ENCODE measurements around the gene LFNG. TPM values are rescaled to one million over a fixed set of nuclear protein-coding genes. Genes with fewer than 3 reads are reported as not detected.
A peak's percentile ranks its signal among the peaks of the same experiment; 100 is the strongest.

Gene LFNG
- total RNA-seq, 1 experiment from 2014 or later = 20.0 TPM

DNA sequence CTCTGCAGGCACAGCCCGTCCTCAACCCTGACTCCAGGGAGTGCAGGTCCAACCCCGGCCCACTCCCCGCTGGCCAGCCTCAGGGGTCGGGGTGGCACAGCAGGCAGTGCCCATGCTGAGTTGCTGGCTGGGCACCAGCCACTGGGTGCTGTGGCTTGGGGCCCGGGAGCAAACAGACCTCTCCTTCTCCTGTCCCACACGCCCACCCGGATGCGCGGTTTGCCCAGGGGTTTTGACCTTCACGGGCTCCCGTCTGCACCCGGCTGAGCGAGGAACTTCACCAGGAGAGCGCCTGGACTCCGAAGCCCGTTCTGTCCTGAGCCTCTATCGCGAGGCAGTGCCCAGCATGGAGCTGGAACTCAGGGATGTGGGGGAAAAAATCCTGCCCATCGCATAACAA, 40.8 kb upstream of the LFNG start:
- Histone ChIP-seq H3K4me3 (ENCODE audit: insufficient read depth, low read depth, low read length) (no peak overlapping the region), H3K36me3 (replicated peaks; ENCODE audit: control insufficient read depth, insufficient read depth, low read length) (no peaks in the 10 kb centered on the region), H3K27me3 (ENCODE audit: control insufficient read depth, insufficient read depth, low read length) (no peaks in the 10 kb centered on the region)
- DNase-seq = peak; percentile 52

DNA sequence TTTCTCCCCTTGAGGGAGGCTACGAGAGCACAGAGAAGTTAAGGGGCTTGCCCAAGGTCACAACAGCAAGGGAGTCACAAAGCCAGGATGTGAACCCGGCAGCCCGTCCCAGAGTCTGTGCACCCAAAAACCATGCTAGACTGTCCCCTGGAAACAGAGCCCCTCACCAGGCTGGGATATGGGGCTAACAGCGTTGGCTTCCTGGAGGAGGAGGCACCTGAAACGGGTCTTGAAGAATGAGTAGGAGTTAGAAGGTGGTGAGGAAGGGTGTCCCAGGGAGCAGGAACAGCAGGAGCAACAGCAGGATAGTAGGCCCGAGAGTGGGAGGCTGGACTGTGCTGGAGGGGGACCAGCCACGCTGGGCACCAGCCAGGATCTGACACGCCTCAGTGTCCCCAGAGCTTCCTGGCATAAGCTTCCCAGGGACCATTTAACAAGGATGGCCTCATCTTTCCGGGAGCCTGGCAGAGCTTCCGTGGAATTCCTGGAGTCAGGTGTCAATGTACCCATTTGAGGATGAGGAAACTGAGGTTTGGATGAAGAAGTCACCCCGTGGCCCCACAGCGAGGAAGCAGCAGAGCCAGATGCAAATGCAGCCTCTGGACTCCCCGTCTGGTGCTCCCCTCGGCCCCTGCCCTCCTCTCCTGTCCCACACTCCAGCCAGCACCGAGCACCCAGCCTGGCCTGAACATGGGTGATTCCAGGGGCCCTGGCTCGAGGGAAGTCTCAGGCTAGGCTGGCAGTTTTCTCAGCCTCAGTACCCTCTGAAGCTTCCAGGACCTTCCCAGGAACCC, 40.1 kb upstream of the LFNG start:
- H3K27me3 ChIP-seq (ENCODE audit: control insufficient read depth, insufficient read depth, low read length) = no peaks in the 10 kb centered on the region
- no peak overlapping the region for H3K4me3 ChIP-seq (ENCODE audit: insufficient read depth, low read depth, low read length)
- peak; percentile 31 for DNase-seq

DNA sequence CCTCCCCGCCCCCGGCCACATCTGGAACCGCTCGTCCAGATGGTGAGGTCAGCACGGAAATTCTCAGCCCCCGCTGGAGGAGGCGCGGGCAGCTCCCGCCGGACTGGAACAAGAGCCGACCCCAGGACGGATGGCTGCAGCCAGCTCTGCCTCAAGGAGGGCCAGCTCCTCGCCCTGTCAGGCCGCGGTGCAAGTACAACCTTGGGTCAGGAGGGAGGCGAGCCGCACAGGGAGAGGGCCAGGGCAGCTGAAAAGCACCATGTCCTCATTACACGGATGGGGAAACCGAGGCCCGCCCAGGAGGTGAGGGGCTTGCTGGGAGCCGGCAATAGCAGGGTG, 39.5 kb upstream of the LFNG start:
- no peak overlapping the region for H3K4me3 ChIP-seq (ENCODE audit: insufficient read depth, low read depth, low read length)
- peak; percentile 72 for DNase-seq
- no peaks in the 10 kb centered on the region for H3K36me3 ChIP-seq (replicated peaks; ENCODE audit: control insufficient read depth, insufficient read depth, low read length)
- H3K27me3 ChIP-seq (ENCODE audit: control insufficient read depth, insufficient read depth, low read length) = no peaks in the 10 kb centered on the region

More for the DNA sequence above, 40.1 kb upstream of the LFNG start:
- no peaks in the 10 kb centered on the region for H3K36me3 ChIP-seq (replicated peaks; ENCODE audit: control insufficient read depth, insufficient read depth, low read length)

DNA sequence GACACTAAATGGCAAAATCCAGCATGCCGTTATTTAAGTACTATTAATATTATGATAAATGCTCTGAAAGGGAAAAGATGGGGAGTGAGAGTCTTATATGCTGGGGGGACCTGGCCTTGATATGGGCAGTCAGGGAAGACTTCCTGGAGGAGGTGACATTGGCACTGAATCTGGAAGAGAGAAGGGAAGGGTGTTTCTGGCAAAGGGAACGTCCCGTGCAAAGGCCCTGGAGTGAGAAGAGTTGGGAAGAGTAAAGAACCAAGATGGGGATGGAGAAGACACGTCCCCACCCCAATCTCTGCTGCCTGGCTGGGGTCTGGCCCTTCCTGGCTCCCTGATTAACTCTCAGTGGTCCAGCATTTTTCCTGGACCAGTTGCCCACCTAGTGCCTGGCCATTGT, 38.4 kb upstream of the LFNG start:
- Histone ChIP-seq H3K36me3 (replicated peaks; ENCODE audit: control insufficient read depth, insufficient read depth, low read length) (no peaks in the 10 kb centered on the region), H3K27me3 (ENCODE audit: control insufficient read depth, insufficient read depth, low read length) (no peaks in the 10 kb centered on the region), H3K4me3 (ENCODE audit: insufficient read depth, low read depth, low read length) (no peak overlapping the region)
- no peak for DNase-seq

DNA sequence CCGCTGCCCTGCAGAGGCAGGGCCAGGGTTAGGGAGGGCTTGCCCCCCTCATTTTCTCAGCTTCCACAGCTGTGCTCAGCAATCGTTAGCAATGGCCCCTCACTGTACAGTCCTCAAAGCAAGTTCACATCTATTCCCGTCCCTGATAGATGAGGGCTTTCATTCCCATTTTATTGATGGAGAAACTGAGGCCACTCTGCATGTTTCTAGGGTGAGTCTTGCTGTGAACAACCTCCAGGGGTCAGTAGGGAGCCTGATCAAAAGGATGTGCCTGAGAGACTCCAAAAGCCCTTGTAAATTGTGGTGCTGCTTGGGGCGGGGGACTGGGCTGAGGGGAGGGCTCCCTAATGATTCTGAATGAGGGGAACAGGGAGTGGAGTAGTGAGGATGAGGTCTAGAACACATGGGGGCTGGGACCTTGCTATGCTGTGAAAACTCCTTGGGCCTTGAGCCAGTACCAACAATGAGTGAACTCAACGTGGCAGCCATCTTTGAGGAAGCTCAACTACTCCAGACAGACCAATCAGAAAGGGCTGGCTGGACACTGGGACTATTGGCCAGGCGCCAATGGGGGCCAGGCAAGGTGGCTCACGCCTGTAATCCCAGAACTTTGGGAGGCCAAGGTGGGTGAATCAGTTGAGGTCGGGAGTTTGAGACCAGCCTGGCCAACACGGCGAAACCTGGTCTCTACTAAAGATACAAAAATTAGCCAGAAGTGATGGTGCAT, 36.7 kb upstream of the LFNG start:
- no peak for DNase-seq
- Histone ChIP-seq H3K4me3 (ENCODE audit: insufficient read depth, low read depth, low read length) (no peak overlapping the region), H3K36me3 (replicated peaks; ENCODE audit: control insufficient read depth, insufficient read depth, low read length) (no peaks in the 10 kb centered on the region), H3K27me3 (ENCODE audit: control insufficient read depth, insufficient read depth, low read length) (no peaks in the 10 kb centered on the region)

DNA sequence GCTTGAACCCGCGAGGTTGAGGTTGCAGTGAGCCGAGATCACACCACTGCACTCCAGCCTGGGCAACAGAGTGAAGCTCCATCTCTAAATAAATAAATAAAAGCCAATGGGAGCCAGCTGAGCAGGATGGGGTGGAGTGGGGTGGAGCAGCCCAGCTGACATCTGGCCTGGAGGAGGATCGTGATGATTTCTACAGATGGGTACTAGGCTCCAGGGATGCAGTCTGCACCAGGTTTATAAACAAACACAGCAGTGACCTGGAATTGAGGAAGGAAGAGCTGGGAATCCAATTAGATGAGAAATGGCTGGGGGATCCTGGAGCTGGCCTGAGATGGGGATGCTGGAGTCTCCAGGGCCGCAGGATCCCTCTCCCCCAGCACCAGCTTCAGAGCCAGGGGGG, 36.1 kb upstream of the LFNG start:
- H3K36me3 ChIP-seq (replicated peaks; ENCODE audit: control insufficient read depth, insufficient read depth, low read length) = no peaks in the 10 kb centered on the region
- DNase-seq = no peak
- H3K4me3 ChIP-seq (ENCODE audit: insufficient read depth, low read depth, low read length) = no peak overlapping the region
- H3K27me3 ChIP-seq (ENCODE audit: control insufficient read depth, insufficient read depth, low read length) = no peaks in the 10 kb centered on the region

DNA sequence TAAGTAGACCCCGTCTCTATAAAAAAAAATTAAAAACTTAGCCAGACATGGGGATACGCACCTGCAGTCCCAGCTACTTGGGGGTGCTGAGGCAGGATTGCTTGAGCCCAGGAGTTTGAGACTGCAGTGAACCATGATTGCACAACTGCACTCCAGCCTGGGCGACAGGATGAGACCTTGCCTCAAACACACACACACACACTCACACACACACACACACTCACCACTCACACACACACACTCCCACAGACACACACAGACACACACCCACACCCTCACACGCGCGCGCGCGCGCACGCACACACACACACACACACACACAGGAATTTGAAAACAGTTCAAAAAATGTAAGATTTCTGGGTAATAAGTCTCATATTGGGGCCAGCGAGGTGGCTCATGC, 34.7 kb upstream of the LFNG start:
- Histone ChIP-seq H3K27me3 (ENCODE audit: control insufficient read depth, insufficient read depth, low read length) (no peaks in the 10 kb centered on the region), H3K36me3 (replicated peaks; ENCODE audit: control insufficient read depth, insufficient read depth, low read length) (no peaks in the 10 kb centered on the region)
- no peak for DNase-seq

DNA sequence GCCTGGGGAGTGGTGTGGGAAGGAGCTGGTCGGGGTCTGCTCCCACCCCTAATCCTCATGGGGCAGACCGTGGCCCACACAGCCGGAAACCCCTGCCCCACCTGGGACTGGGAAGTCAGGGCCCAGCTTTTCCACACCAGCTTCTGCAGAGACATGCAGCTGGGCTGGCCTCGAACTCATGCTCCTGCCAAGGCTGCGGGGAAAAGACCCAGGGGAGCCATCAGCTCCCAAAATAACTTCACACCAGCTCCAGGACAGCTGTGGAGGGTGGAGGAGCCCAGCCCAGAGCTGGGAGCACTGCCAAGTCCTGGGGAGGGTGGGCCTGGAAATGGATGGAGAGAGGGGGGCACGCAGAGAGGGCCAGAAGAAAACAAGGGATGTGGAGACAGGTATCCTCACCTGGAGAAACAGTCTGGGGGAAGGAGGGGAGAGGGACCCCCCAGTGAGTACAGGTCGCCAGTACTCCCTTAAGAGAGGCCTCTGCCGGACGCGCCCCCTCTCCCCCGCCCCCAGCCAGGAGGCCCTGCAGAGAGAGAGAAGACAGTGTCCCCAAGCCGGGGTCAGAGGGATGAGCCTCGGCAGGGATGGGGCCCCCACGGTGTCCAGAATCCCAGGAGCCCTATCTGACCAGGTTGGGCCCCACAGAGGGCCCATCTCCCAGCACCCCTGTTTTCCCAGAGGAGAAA, 31.8 kb upstream of the LFNG start:
- Histone ChIP-seq H3K4me3 (ENCODE audit: insufficient read depth, low read depth, low read length) (no peak overlapping the region), H3K27me3 (ENCODE audit: control insufficient read depth, insufficient read depth, low read length) (no peaks in the 10 kb centered on the region), H3K36me3 (replicated peaks; ENCODE audit: control insufficient read depth, insufficient read depth, low read length) (no peaks in the 10 kb centered on the region)
- DNase-seq = no peak

More for the DNA sequence above, 34.7 kb upstream of the LFNG start:
- H3K4me3 ChIP-seq (ENCODE audit: insufficient read depth, low read depth, low read length) = no peak overlapping the region

DNA sequence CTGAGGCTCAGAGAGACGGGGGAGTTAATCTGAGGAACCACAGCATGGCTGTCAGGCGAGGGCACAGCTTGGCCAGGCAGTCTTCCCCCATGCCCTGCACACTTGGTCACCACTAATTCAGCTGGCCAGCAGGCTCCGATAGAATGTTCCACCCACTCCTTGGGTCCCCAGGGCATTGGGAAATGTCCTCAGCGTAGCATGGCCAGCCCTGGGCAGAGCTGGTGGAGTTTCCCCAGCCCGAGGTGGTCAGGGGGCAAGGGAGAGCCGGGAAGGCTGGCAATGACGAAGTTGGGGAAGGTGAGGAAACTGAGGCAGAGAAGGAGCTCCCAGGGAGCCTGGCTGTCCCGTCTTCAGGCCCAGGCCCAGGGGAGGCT, 31.3 kb upstream of the LFNG start:
- no peak for DNase-seq
- no peaks in the 10 kb centered on the region for H3K36me3 ChIP-seq (replicated peaks; ENCODE audit: control insufficient read depth, insufficient read depth, low read length)
- no peak overlapping the region for H3K4me3 ChIP-seq (ENCODE audit: insufficient read depth, low read depth, low read length)
- H3K27me3 ChIP-seq (ENCODE audit: control insufficient read depth, insufficient read depth, low read length) = no peaks in the 10 kb centered on the region

DNA sequence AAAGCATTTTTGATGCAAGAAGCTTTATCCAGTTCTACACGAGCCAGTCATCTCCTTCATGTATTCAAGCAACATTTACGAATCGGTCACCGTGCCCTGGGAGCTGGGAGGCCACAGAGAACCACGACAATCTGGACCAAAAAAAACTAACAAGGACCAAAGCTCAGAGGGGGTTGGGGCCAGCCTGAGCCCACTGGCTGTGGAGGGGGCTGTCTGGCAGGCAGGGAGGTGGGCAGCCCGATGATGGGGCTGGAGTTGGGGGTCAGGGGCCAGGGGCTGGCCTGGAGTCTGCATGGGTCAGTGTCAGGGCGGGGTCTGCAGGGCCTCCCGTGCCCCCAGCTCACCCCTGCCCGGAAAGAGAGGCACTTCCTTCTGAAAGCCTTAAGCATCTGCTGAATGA, 30.9 kb upstream of the LFNG start:
- Histone ChIP-seq H3K36me3 (replicated peaks; ENCODE audit: control insufficient read depth, insufficient read depth, low read length) (no peaks in the 10 kb centered on the region), H3K27me3 (ENCODE audit: control insufficient read depth, insufficient read depth, low read length) (no peaks in the 10 kb centered on the region), H3K4me3 (ENCODE audit: insufficient read depth, low read depth, low read length) (no peak overlapping the region)
- no peak for DNase-seq

DNA sequence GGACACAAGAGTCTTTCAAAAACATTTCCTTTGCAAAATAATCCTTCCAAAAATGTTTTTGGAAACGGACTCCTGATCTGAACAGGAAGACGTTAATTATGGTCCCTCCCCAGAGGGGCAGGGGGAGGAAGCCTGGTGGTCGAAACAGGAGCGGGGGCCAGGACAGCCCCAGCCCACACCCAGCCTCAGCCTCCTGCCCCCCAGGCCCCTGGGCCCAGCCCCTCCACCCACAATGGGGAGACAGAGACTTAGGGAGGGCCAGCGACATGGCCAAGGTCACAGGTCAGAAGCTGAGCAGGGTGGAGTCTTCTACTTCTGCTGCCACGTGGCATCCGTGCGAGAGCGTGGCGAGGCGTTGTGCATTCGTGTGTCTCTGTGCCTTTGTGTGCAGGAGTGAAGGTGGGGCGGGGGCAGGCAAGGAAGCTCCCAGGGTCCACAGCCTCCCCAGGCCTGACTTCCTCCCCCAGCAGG, 29.4 kb upstream of the LFNG start:
- Histone ChIP-seq H3K36me3 (replicated peaks; ENCODE audit: control insufficient read depth, insufficient read depth, low read length) (no peaks in the 10 kb centered on the region), H3K27me3 (ENCODE audit: control insufficient read depth, insufficient read depth, low read length) (no peaks in the 10 kb centered on the region), H3K4me3 (ENCODE audit: insufficient read depth, low read depth, low read length) (no peak overlapping the region)
- DNase-seq = no peak

DNA sequence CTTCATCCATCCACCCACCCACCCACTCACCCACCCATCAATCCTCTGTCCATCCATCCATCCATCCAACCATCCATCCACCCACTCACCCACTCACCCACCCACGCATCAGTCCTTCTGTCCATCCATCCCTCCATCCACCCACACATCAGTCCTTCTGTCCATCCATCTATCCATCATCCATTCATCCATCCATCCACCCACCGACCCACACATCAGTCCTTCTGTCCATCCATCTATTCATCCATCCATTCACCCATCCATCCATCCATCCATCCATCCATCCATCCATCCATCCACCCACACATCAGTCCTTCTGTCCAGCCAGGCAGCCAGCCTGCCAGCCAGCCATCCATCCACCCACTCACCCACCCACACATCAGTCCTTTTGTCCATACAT, 27.5 kb upstream of the LFNG start:
- Histone ChIP-seq H3K4me3 (ENCODE audit: insufficient read depth, low read depth, low read length) (no peak overlapping the region), H3K27me3 (ENCODE audit: control insufficient read depth, insufficient read depth, low read length) (no peaks in the 10 kb centered on the region), H3K36me3 (replicated peaks; ENCODE audit: control insufficient read depth, insufficient read depth, low read length) (no peaks in the 10 kb centered on the region)
- no peak for DNase-seq

DNA sequence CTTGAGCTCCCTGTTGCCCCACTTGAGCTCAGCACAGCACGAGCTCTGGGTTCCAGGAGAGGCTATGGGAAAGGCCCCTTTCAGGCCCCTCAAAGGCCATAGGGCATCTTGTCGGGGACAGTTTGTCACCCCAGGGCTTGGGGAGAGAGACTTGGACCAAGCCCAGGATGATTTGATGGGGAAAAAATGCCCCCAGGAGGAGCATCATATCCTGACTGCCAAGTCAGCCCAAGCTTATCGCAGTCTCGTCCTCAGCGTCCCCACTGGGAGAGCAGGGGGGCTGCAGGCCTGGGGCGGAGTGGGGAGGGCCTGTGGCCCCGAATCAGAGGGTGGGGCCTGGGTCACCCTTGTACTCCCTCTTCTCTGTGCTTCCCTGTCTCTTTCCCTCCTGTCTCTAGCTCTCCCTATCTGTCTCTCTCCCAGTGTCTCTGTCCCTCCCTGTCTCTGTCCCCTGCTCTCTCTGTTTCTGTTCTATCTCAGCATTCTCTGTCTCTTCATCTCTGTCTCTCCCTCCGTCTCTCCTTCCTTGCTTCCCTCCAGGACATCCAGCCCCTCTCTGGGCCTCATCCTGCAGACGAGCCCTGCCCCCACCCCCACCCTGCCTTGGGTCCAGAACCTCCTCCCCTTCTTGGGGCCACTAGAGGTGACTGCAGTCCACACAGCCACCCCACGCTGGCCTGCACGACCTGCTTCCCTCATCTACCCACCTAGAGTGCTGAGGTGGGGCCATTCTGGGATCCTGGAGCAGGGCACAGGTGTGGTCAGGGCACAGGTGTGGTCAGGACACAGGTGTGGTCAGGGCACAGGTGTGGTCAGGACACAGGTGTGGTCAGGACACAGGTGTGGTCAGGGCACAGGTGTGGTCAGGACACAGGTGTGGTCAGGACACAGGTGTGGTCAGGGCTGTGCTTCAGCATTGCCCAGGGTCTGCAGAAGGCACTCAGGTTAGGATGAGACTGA, 26.1 kb upstream of the LFNG start:
- no peak overlapping the region for H3K4me3 ChIP-seq (ENCODE audit: insufficient read depth, low read depth, low read length)
- H3K27me3 ChIP-seq (ENCODE audit: control insufficient read depth, insufficient read depth, low read length) = no peaks in the 10 kb centered on the region
- H3K36me3 ChIP-seq (replicated peaks; ENCODE audit: control insufficient read depth, insufficient read depth, low read length) = no peaks in the 10 kb centered on the region
- no peak for DNase-seq
